Hepatocyte (in vitro differentiated cells): Measurements from ENCODE around the gene MSX1. TPM values are rescaled to one million over a fixed set of nuclear protein-coding genes. Genes with fewer than 3 reads are reported as not detected.

Experiments used
- DNase-seq: peaks from one replicate; pipeline ENCODE4 v3.0.0-alpha.2; 2016; ENCODE audit warnings: low spot score
- H2AFZ ChIP-seq: fragments of 200-600 bp; sonication (generic); 2 replicates; pipeline ENCODE4 v1.6.0; 2016; ENCODE audit warnings: antibody characterized with exemption, mild to moderate bottlenecking
- H3K27ac ChIP-seq: fragments of 200-600 bp; sonication (generic); 2 replicates; pipeline ENCODE4 v1.5.1; 2016; ENCODE audit warnings: mild to moderate bottlenecking
- H3K27me3 ChIP-seq: fragments of 200-600 bp; sonication (generic); 2 replicates; pipeline ENCODE4 v1.6.1; 2016
- H3K36me3 ChIP-seq: fragments of 200-600 bp; sonication (generic); replicated peaks from 2 replicates; pipeline ENCODE4 v1.5.1; 2016; ENCODE audit warnings: low read depth; ENCODE audit not compliant: insufficient read depth
- H3K4me1 ChIP-seq: fragments of 200-600 bp; sonication (generic); 2 replicates; pipeline ENCODE4 v1.5.1; 2016; ENCODE audit warnings: mild to moderate bottlenecking, moderate library complexity; ENCODE audit not compliant: insufficient read depth
- H3K4me2 ChIP-seq: fragments of 200-600 bp; sonication (generic); 2 replicates; pipeline ENCODE4 v1.6.0; 2016
- H3K4me3 ChIP-seq: fragments of 200-600 bp; sonication (generic); 2 replicates; pipeline ENCODE4 v1.5.1; 2016; ENCODE audit warnings: mild to moderate bottlenecking
- H3K79me2 ChIP-seq: fragments of 200-600 bp; sonication (generic); 2 replicates; pipeline ENCODE4 v1.6.0; 2017; ENCODE audit warnings: mild to moderate bottlenecking
- H3K9me2 ChIP-seq: fragments of 200-600 bp; sonication (generic); replicated peaks from 2 replicates; pipeline ENCODE4 v1.6.0; 2017; ENCODE audit warnings: mild to moderate bottlenecking; ENCODE audit not compliant: insufficient read depth
- H3K9me3 ChIP-seq: fragments of 200-600 bp; sonication (generic); 2 replicates; pipeline ENCODE4 v1.5.1; 2016; ENCODE audit warnings: low read depth, mild to moderate bottlenecking
- H4K20me1 ChIP-seq: fragments of 200-600 bp; sonication (generic); 2 replicates; pipeline ENCODE4 v1.6.0; 2016; ENCODE audit warnings: mild to moderate bottlenecking; ENCODE audit not compliant: insufficient read depth, poor library complexity, severe bottlenecking
- EZH2 ChIP-seq: fragments of 200-600 bp; sonication (generic); IDR thresholded peaks from 2 replicates; pipeline ENCODE4 v1.6.1; 2016; ENCODE audit warnings: antibody characterized with exemption, mild to moderate bottlenecking, borderline replicate concordance
- EZH2phosphoT487 ChIP-seq: fragments of 200-600 bp; sonication (generic); IDR thresholded peaks from one replicate; pipeline ENCODE4 v1.6.1; 2018; ENCODE audit warnings: antibody characterized with exemption, mild to moderate bottlenecking, low read depth, moderate library complexity; ENCODE audit not compliant: unreplicated experiment, severe bottlenecking
- WGBS: methylation state at CpG from one replicate; pipeline ENCODE4 v1.1.6; 2016; ENCODE audit warnings: low lambda C conversion rate; ENCODE audit errors: missing lambda C conversion rate; 5-methylcytosine and 5-hydroxymethylcytosine counted together
- polyA plus RNA-seq: library from polyadenylated mRNA; unstranded; fragments of >200 nt; fragmentation: Nextera tagmentation; extraction: Ambion mirVana; gene quantifications from 2 replicates; pipeline ENCODE4 v1.2.1, GENCODE V29; 2016
- total RNA-seq: library from RNA; depleted of rRNA; stranded (reverse); fragments of >200 nt; gene quantifications from 2 replicates; pipeline ENCODE4 v1.2.3, GENCODE V29; 2014
- TF ChIP-seq, protein P1 (sequence below): fragments of 200-600 bp; sonication (generic); IDR thresholded peaks from 2 replicates; pipeline ENCODE4 v1.5.1; 2016; ENCODE audit warnings: antibody characterized with exemption, mild to moderate bottlenecking; ENCODE audit not compliant: poor library complexity

The MSX1 gene
- total and polyA plus RNA-seq, 2 experiments from 2014 or later, result 25.4 to 30.4 TPM

DNA sequence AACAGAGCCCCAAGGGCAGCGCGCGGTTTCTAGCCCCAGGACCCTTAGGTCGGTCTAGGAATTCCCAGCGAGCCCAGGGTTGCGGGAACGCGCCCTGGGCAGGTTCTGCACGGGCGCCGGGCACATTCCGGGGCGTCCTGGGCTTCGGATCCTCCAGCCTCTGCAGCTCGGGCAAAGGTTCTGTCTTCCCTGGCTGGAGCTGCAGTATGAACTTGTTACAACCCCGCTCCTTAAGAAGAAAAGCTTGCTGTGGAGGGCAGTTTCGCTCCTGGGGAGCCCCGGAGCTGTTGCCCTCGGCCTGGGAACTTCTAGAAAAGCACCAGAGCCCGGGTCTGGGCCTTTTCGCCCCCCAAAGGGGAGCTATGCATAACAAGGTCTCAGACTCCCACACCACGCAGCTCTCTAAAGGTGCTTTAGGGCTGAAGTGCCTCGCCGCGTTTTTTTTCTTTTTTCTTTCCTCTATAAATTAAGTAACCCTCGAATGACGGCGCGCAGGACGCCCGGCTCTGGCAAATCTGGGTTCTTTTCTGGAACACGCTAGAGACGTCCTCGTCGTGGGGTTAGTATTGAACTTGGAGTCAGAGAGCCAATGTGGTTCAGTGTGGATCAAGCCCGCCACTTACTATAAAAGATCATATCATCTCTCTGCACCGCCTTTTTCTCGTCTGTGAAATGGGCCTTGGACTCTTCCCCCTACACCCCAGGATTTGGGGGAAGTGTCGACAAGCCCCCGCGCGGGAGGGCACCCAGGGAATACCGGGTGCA is 5.7 kb downstream of the MSX1 start:
- WGBS, result 9% methylated on average over 43 of the region's 43 CpGs
- TF ChIP-seq EZH2phosphoT487 (peak; percentile 65), EZH2 (peak; percentile 85)
- TF ChIP-seq, protein P1, sequence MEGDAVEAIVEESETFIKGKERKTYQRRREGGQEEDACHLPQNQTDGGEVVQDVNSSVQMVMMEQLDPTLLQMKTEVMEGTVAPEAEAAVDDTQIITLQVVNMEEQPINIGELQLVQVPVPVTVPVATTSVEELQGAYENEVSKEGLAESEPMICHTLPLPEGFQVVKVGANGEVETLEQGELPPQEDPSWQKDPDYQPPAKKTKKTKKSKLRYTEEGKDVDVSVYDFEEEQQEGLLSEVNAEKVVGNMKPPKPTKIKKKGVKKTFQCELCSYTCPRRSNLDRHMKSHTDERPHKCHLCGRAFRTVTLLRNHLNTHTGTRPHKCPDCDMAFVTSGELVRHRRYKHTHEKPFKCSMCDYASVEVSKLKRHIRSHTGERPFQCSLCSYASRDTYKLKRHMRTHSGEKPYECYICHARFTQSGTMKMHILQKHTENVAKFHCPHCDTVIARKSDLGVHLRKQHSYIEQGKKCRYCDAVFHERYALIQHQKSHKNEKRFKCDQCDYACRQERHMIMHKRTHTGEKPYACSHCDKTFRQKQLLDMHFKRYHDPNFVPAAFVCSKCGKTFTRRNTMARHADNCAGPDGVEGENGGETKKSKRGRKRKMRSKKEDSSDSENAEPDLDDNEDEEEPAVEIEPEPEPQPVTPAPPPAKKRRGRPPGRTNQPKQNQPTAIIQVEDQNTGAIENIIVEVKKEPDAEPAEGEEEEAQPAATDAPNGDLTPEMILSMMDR, result no peak
- Histone ChIP-seq H3K4me2 (peak overlapping the region; percentile 87), H3K27me3 (peaks cover 95% of the 10 kb centered on the region), H3K9me3 (no peaks in the 10 kb centered on the region), H3K9me2 (no peaks in the 10 kb centered on the region), H3K4me1 (peaks cover 19% of the 10 kb centered on the region), H4K20me1 (peaks cover 11% of the 10 kb centered on the region), H3K4me3 (no peak overlapping the region), H3K79me2 (peaks cover 34% of the 10 kb centered on the region), H3K36me3 (no peaks in the 10 kb centered on the region), H3K27ac (peak overlapping the region; percentile 89), H2AFZ (no peak overlapping the region)
- peak; percentile 17 for DNase-seq

GRCh38 chr4:4865705-4866123 is 6.2 kb downstream of the MSX1 start:
- Histone ChIP-seq H3K9me2 (no peaks in the 10 kb centered on the region), H3K9me3 (no peaks in the 10 kb centered on the region), H3K4me2 (peak overlapping the region; percentile 87), H3K4me1 (peaks cover 19% of the 10 kb centered on the region), H2AFZ (peak overlapping the region; percentile 39), H3K4me3 (no peak overlapping the region), H3K79me2 (peaks cover 28% of the 10 kb centered on the region), H3K36me3 (no peaks in the 10 kb centered on the region), H3K27ac (peak overlapping the region; percentile 89), H3K27me3 (peaks cover 95% of the 10 kb centered on the region), H4K20me1 (peaks cover 9% of the 10 kb centered on the region)
- WGBS, result 7% methylated on average over 36 of the region's 36 CpGs
- DNase-seq, result no peak
- TF ChIP-seq, protein P1, result no peak
- no peak for TF ChIP-seq EZH2

DNA sequence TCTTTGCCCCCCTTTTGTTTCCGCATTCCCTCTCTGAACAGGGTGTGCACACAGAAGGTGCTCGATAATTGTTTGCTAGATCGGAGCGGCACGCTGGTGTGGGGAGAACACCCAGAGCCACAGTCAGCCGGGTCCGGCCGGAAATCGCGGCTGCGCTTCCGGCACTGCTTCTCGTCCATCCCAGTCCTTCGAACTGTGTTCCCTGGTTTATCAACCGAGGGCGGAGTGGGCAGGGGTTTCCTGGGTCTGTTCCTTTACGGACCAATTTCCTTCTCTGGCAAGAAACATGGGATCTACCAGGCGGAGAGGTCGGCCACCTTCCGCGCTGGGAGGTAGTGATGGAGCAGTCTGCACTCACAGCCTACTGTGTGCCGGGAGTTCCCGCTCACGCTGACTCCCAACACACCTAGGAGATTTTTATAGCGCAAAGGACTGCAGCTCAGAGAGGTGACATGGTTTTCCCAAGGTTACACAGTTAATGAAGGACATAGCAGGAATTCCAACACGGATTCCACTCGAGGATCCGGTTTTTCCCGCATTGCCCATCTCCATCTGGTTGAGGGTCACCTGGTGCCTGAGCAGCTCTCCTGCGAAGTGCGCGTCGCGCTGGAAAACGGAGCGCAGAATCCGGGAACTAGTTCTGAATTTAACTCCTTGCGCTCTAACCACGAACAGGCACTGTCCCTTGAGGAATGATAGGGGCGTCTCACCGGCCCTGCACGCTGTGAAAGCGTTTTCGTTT is 6.8 kb downstream of the MSX1 start:
- DNase-seq, result peak; percentile 35
- 5% methylated on average over 44 of the region's 44 CpGs for WGBS
- peak overlapping the region; percentile 39 for H2AFZ ChIP-seq

More for the DNA sequence above, 6.8 kb downstream of the MSX1 start:
- peaks cover 23% of the 10 kb centered on the region for H3K79me2 ChIP-seq
- peak overlapping the region; percentile 87 for H3K4me2 ChIP-seq
- no peaks in the 10 kb centered on the region for H3K9me3 ChIP-seq
- H3K27ac ChIP-seq, result peak overlapping the region; percentile 89
- no peaks in the 10 kb centered on the region for H3K36me3 ChIP-seq
- H4K20me1 ChIP-seq, result peaks cover 9% of the 10 kb centered on the region
- no peaks in the 10 kb centered on the region for H3K9me2 ChIP-seq
- TF ChIP-seq, protein P1, result no peak
- TF ChIP-seq EZH2phosphoT487, result peak; percentile 62
- H3K27me3 ChIP-seq, result peaks cover 95% of the 10 kb centered on the region
- H3K4me3 ChIP-seq, result no peak overlapping the region
- peaks cover 19% of the 10 kb centered on the region for H3K4me1 ChIP-seq
